DND-41 (cell line): ENCODE results near the gene ACTMAP.

Source experiments
- ATAC-seq: fragments of 200-7000 bp; cut with Tn5 transposase; 3 replicates; pipeline ENCODE4 v1.9.1; 2021; ENCODE audit warnings: low read depth; ENCODE audit not compliant: insufficient read depth
- DNase-seq: peaks from one replicate; pipeline ENCODE4 v3.0.0-alpha.2; 2020
- H2AFZ ChIP-seq: 2 replicates; pipeline ENCODE4 v1.6.0; 2012; ENCODE audit warnings: low read depth, low read length
- H3K27ac ChIP-seq: 2 replicates; pipeline ENCODE4 v1.5.1; 2012; ENCODE audit warnings: low read length, inconsistent platforms
- H3K27me3 ChIP-seq: fragments of 200-600 bp; sonication (generic); 2 replicates; pipeline ENCODE4 v1.6.0; 2012; ENCODE audit warnings: low read length, mild to moderate bottlenecking, inconsistent platforms; ENCODE audit not compliant: insufficient read depth, poor library complexity
- H3K36me3 ChIP-seq: 2 replicates; pipeline ENCODE4 v1.5.1; 2012; ENCODE audit warnings: low read length, inconsistent platforms; ENCODE audit not compliant: insufficient read depth
- H3K4me1 ChIP-seq: 2 replicates; pipeline ENCODE4 v1.5.1; 2012; ENCODE audit warnings: mild to moderate bottlenecking, low read length; ENCODE audit not compliant: insufficient read depth
- H3K4me2 ChIP-seq: 2 replicates; pipeline ENCODE4 v1.6.0; 2012; ENCODE audit warnings: mild to moderate bottlenecking, moderate library complexity, low read length, inconsistent platforms; ENCODE audit not compliant: insufficient read depth
- H3K4me3 ChIP-seq, 2 experiments: fragments of 200-600 bp in 1 of 2; shearing (Covaris generic) in 1 of 2; 2 replicates each; pipeline ENCODE4 v1.5.1; 2012 to 2016; ENCODE audit warnings: inconsistent platforms in 2 of 2, low read length in 2 of 2, mild to moderate bottlenecking in 2 of 2, low read depth in 1 of 2, moderate library complexity in 1 of 2
- H3K79me2 ChIP-seq: 2 replicates; pipeline ENCODE4 v1.6.0; 2012; ENCODE audit warnings: low read length, inconsistent platforms; ENCODE audit not compliant: insufficient read depth
- H3K9ac ChIP-seq: 2 replicates; pipeline ENCODE4 v1.6.0; 2012; ENCODE audit warnings: low read depth, mild to moderate bottlenecking, inconsistent platforms, low read length, moderate library complexity
- H3K9me3 ChIP-seq: 2 replicates; pipeline ENCODE4 v1.5.1; 2012; ENCODE audit warnings: low read length, moderate library complexity, mild to moderate bottlenecking, inconsistent platforms; ENCODE audit not compliant: insufficient read depth, severe bottlenecking
- H4K20me1 ChIP-seq: 2 replicates; pipeline ENCODE4 v1.6.0; 2012; ENCODE audit warnings: low read length; ENCODE audit not compliant: insufficient read depth
- CTCF ChIP-seq: IDR thresholded peaks from 2 replicates; pipeline ENCODE4 v1.5.1; 2012; ENCODE audit warnings: borderline replicate concordance, low read length, moderate library complexity, mild to moderate bottlenecking; ENCODE audit not compliant: poor library complexity, severe bottlenecking; ENCODE audit errors: extremely low read depth
- EZH2 ChIP-seq: IDR thresholded peaks from 3 replicates; pipeline ENCODE4 v1.6.1; 2012; ENCODE audit warnings: borderline replicate concordance, low read depth, mild to moderate bottlenecking, moderate library complexity, low read length, inconsistent platforms; ENCODE audit not compliant: severe bottlenecking

Gene ACTMAP

DNA sequence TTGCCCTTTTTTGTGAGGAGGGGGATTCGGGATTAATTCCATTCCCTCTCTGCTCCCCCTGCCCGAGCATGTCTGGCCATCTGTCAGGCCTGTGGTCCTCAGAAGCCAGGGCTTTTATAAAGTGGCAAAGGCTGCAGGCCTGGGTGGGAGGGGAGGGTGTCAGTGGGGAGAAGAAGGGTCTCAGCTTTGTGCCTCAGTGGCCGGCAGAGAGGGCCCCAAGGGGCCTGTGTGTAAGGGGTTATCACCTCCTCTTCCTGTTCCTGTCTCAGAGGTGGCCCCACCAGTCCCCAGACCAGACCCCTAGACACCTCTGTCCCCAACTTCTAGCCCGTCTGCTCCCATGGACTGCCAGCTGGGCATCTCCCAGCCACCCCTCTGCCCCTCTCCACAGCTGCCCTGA is 56.4 kb downstream of the ACTMAP start:
- no peak overlapping the region for H3K9ac ChIP-seq
- no peaks in the 10 kb centered on the region for H3K79me2 ChIP-seq
- no peaks in the 10 kb centered on the region for H3K9me3 ChIP-seq
- ATAC-seq (no peak), DNase-seq (no peak)
- H3K4me2 ChIP-seq = no peak overlapping the region
- H3K27ac ChIP-seq = no peak overlapping the region
- H3K4me3 ChIP-seq = no peak overlapping the region
- TF ChIP-seq EZH2 (no peak), CTCF (no peak)
- H3K36me3 ChIP-seq = 0 out of 2 replicates have a peak, but pooled peaks cover 7% of the 10 kb centered on the region
- H4K20me1 ChIP-seq = no peaks in the 10 kb centered on the region
- H3K27me3 ChIP-seq = no peaks in the 10 kb centered on the region
- no peak overlapping the region for H2AFZ ChIP-seq
- peaks cover 24% of the 10 kb centered on the region for H3K4me1 ChIP-seq

- TF ChIP-seq CTCF = no peak
- no peak for TF ChIP-seq EZH2
- no peaks in the 10 kb centered on the region for H3K27me3 ChIP-seq
- H3K4me3 ChIP-seq = no peak overlapping the region
- DNase-seq = no peak
- no peak for ATAC-seq
- H2AFZ ChIP-seq = no peak overlapping the region
- H3K27ac ChIP-seq = no peak overlapping the region
- 0 out of 2 replicates have a peak, but pooled peaks cover 7% of the 10 kb centered on the region for H3K36me3 ChIP-seq
- H3K4me1 ChIP-seq = peaks cover 26% of the 10 kb centered on the region
- H4K20me1 ChIP-seq = no peaks in the 10 kb centered on the region
- no peaks in the 10 kb centered on the region for H3K9me3 ChIP-seq
- H3K79me2 ChIP-seq = no peaks in the 10 kb centered on the region
- no peak overlapping the region for H3K9ac ChIP-seq
- H3K4me2 ChIP-seq = no peak overlapping the region
Measured at GRCh38 chr19:40693150-40693788, 57.0 kb downstream of the ACTMAP start.

- no peak overlapping the region for H3K4me2 ChIP-seq
- no peaks in the 10 kb centered on the region for H3K27me3 ChIP-seq
- H3K27ac ChIP-seq = no peak overlapping the region
- no peaks in the 10 kb centered on the region for H3K9me3 ChIP-seq
- 0 out of 2 replicates have a peak, but pooled peaks cover 7% of the 10 kb centered on the region for H3K36me3 ChIP-seq
- H3K4me3 ChIP-seq = no peak overlapping the region
- DNase-seq = no peak
- no peak for ATAC-seq
- no peaks in the 10 kb centered on the region for H4K20me1 ChIP-seq
- H3K9ac ChIP-seq = no peak overlapping the region
- no peak overlapping the region for H2AFZ ChIP-seq
- TF ChIP-seq EZH2 (no peak), CTCF (no peak)
- H3K79me2 ChIP-seq = no peaks in the 10 kb centered on the region
- peaks cover 26% of the 10 kb centered on the region for H3K4me1 ChIP-seq
Measured at GRCh38 chr19:40692212-40692551, 58.1 kb downstream of the ACTMAP start.
